Stimulated activated CD8-positive, alpha-beta memory T cell treated with anti-CD3 and anti-CD28 coated beads, Interleukin-12 subunit alpha, Interleukin-12 subunit beta, amount 100 ng/mL, for 24 hours (primary cell): ENCODE data around the gene KLC4.
"Not testable (repeated sequence)": the region's sequence is repeated elsewhere in the genome, so short reads cannot be mapped to it uniquely, and the experiment has no call there.

Experiments used
- DNase-seq: peaks from one replicate; pipeline ENCODE4 v3.0.0-alpha.2; 2020; ENCODE audit errors: extremely low read depth

KLC4 gene

DNA sequence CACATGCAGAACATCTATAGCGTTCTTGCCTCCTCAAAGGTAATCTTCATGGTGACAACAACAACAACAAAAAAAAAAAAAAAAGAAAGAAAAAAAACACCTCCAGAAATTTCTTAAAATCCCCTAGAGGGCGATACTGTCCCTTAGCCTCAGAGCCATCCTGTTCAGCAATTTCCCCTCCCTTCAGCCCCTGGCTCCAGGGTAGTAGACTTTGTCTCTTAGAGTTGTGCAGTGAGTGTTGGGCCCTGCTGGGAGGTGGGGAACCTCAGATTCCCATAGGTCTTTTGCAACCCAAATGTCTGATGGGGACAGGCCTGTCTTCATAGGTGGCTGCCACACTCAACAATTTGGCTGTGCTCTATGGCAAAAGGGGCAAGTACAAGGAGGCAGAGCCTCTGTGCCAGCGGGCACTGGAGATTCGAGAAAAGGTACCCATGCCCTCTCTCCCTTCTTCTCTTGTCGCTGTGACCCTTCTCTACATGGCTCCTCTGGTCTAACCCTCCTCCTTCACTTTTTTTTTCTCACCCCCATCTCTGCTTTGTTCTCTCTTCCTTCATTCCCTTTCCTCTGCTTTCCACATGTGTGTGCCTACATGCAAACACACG is 10.7 kb downstream of the KLC4 start:
- no peak for DNase-seq

DNA sequence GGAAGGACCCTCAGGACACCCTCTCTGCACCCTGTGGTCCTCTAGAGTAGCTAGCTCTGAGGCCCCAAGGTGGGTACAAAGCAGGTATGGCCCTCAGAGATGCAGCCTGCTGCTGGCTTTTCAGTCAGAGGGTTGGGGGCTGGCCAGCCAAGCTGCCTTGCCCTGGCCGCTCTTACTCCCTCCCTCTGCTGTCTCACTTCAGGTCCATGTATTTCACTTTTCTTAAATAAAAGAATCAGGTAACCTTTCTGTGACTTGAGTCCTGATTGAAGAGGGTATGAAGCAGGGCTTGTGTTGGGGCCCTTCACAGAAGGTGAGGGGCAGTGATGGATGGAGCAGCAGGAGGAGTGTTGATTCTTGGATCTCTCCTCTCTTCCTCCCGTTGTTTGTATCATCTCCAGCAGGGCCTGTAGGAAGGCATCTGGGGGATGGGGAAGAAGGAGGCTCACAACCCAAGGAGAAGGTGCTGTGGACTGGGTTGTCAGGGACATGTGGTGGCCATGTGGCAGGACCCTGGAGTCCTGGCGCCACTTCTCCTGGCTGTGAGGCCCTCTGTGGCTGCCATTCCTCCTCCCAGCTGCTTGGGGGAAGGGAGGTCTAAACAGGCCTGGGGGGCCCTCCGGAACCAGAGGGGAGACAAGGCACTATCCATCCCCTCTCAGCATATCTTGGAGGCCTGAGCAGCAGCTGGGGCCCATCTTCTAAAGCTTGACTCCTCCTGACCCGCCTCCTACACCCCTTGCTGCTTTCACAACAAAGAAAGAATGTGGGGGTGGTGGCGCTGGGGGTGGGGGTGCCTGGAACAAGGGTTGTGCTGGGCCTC is 15.6 kb downstream of the KLC4 start:
- DNase-seq = no peak

DNA sequence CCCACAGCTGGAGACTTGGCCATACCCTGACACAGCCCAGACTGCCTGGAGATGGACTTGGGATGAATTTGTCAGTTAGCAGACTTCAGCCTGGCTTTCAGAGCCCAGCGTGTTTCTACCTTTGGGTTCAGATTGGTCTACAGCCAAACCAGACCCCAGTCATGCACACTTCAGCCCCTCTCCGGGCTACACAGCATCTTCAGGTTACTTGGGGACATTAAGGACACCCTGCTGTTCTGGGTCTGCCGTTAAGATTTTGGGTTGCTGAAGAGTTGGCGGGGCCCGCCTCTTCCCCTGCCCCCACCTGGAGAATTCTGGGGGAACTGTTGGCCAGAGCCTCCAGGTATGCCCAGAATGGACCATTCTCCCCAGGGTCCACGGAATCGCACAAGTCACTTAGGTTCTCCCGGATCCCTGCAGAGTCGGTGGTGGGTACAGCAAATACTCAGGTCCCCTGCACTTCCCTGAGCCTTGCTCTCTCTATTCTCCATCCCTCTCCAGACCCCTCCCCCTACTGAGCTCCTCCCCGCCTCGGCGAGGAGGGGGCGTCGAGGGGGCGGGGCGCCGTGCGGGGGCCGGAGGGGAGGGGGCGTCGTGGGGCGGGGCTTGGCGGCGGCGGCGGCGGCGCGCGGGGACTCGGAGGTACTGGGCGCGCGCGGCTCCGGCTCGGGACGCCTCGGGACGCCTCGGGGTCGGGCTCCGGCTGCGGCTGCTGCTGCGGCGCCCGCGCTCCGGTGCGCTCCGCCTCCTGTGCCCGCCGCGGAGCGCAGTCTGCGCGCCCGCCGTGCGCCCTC is 16.4 kb downstream of the KLC4 start, which contains the start of gene PTK7:
Gene PTK7 (plus strand): TSS at position 645 of the 794 bp plus-strand sequence. CDS start 175 bp downstream, outside the sequence.
- DNase-seq = no peak

DNA sequence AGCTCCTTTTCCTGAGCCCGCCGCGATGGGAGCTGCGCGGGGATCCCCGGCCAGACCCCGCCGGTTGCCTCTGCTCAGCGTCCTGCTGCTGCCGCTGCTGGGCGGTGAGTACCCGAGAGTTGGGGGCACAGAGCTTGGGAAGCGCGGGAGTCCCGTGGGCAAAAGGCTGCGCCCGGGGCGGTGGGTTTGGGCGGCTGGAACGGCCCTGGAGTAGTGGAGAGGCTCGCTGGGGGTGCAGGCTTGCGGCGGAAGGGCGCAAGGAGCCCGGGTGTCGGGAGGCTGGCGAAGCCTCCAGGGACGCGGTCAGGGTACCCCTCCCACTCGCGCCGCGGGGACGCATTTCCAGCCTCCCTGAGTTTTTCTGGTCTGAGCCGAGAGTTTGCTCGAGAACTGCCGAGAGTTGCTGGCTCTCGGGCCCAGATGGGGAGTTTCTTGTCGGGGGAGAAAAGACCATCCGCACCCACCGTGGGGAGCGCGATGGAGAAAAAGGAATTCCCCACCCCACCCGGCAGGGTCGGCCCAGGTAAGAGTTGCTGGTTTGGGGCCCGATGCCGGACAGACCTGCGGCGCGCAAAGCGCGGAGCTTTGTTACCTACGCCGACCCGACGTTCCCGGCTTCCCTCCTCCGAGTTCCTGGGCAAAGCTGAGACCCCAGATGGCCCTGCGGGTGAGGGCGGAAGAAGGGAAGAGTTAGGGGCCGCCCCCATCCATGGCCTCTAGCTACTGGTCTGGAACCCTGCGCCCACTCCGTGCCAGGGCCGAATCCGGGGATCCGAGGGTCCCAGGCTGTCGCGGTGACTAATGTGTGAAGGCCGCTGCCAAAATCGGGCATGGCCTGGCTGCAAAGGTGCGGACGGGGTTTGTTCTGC is 17.3 kb downstream of the KLC4 start:
- no peak for DNase-seq

DNA sequence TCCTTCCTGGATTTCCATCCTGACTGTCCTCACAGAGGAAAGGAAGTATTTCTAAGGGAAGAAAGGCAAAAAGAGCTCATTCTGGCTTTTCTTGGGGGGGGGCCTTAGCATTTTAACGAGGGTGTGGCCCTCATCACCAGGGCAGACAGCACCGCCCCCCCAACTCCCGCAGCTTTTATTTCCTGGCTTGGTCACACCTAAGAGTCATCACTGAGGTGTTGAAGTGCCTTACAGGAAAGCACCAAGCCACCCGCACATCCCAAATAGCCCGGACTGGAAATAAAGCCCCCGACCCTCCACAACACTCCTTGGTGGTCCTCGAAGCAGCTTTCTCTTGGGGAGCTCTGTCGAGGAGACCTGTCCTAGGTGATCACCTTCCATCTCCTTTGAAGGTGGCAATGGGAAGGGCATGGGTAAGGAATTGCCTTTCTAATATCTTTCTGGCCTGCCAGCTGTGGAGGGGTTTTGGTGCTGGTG is 17.9 kb downstream of the KLC4 start:
- DNase-seq = no peak

DNA sequence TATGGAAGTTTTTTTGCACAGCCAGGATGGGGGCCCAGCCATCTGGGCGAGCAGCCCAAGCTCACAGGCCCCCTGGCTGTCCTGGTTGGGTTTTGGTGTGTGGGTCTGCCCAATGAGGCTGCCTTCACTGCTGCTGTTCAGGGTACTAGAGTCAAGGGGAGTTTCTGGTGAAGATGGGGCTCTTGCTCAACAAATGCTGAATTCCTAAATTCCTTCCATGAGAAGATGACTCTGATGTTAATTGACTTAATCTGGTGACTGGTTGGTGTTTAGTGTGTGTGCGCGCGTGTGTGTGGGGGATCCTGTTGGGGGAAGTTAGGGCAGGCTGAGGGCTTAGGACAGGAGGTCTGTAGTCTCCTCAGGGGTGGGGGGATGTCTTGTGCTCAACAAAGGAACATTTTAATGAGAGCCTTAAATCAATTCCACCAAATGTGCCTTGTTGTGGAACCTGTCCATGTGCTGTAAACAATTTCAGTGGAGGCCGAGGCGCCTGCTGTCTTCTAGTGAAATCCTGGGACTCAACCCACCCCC is 18.6 kb downstream of the KLC4 start:
- no peak for DNase-seq

DNA sequence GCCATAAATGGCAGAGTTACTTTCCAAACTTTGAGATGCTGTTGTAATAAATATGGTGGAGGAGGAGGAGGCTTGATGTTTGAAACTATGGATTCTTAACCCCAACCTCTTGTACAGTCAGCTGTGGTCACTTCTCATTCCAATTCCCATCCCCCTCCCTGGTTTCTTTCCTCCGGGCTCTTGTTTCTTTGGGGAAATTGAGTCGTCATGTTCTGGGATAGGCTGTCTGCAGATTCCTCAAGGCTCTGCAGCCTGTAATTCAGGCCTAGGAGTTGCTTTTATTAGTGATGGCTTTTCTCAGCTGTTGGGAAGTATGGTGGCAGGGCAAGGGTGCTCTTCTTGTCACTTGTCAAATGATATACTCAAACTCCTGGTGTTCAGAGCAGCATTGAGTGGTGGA is 19.3 kb downstream of the KLC4 start:
- no peak for DNase-seq

DNA sequence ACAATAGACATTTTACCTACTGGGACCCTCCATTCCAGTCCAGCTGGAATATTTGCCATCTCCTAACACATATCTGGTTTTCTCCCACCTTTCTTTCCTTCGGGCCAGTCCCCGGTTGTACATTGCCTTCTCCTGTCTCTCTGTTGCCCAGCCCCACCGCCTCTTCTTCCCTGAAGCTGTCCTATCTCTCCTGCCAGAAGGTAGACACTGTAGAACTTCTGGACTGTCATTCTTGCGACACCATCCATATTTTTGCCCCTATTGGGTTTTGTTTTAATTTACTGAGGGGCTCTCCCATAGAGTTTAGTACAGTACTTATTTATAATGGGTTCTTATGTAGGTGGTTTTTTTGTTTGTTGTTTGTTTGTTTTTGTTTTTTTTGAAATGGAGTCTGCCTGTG is 21.6 kb downstream of the KLC4 start:
- DNase-seq = no peak

DNA sequence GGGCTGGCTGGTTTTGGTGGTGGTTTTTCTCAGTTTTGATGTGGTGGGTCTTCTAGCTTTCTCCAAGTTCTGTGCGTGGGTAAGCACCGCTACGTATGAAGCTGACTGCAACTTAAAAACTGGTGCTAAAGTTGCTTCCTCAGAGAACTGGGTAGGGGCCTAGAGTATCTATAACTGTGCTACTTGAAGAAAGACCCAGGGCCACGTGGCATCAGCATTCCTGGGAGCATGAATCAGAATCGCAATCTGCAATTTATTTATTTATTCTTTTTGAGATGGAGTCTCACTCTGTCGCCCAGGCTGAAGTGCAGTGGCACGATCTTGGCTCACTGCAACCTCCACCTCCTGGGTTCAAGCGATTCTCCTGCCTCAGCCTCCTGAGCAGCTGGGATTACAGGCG is 22.5 kb downstream of the KLC4 start:
- not testable (repeated sequence) for DNase-seq

DNA sequence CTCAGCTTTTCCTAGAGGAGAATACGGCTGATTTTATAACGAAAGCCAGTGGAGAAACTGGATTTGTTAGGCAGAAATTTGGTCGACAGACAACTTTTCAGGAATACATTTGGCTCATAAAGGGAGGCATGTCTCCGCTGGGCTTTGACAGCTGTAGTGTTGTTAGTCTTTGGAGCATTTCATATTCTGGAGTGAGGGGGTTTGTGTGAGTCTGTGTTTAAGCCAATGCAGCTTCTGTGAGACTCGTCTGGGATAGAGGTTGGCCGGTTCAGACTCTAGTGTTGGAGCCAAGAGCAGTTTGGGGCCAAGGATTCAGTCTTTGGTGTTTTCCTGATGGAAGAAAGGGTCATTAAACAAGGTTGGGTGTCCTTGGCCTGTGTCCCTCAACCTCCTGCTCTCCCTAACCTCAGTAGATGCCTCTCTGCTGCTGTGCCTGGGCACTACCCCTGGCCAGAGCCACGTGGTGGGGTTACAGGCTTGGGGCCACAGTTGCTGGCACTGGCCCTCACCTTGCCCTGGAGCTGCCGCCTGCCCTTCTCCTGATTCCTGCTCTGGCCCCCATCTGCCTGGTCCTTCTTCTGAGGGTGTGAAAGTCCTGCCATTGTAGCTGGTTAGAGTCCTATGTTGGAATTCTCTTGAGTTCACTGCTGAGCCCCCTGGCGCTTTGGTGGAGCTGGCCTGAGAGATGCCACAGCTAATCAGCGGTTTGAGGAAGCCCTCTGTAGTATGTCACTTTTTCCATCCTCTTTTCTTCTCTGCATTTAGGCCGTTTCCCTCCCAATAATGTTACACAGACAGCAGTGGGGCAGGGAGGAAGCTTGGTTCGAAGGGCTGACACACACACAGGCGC is 23.6 kb downstream of the KLC4 start:
- no peak for DNase-seq

DNA sequence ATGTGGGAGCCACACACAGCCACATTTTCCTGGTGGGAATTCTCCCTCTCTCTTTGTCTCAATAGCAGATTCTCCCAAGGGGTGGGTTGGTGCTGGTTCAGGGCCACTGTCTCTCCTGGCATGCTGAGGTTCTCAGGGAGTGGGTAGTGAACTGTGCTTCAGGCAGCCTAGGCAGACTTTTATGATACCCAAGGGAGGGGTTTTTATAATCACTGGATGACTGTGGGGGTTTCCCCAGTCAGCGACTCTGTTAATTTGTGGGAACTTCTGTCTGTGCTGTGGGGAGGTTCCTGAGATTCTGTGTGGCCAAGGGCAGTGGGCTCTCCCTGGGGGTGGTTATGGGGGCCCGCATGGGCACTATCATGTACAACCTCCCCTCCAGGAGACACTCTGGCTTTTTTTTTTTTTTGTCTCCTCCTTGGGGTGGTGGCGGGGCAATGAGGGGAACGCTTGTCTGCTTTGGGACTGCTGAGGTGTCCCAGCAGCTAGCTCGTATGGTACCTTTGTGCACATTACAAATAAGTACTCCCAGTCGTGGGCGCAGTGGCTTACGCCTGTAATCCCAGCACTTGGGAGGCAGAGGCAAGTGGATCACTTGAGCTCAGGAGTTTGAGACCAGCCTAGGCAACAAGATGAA is 26.7 kb downstream of the KLC4 start:
- no peak for DNase-seq

DNA sequence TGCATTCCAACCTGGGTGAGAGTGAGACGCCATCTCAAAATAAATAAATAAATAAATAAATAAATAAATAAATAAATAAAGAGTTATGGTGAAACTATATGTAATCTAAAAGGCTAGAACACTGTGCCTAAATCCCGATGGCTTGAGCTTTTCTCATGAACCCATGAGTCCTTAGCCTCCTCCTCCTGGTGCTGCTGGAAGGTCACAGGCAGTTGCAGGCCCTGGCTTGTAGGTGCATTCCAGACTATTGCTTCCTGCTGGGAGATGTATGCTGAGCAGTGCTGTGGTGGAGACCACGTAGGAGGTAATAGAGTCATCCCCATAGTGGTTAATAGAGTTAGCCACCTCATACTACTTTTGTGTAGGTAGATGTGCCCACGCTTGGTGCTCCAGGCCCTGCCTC is 29.2 kb downstream of the KLC4 start:
- DNase-seq = no peak

DNA sequence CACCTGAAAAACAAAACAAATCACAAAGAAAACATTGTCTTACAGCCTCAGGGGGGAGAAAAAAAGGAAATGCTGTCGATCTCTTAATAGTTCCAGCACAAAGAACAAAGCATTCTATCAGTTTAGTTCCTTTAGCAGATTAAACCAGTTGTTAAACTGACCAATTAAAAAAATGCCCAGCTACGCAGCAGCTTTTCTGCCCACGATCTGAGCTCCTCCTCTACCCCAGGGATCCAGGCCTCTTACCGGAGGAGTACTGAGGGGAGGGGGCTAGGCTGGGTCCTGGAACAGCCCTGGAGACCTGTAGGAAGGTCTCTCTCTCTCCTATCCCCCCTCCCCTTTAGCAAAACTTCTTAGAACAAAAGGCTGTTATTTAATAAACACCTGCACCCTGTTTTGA is 30.0 kb downstream of the KLC4 start:
- no peak for DNase-seq

DNA sequence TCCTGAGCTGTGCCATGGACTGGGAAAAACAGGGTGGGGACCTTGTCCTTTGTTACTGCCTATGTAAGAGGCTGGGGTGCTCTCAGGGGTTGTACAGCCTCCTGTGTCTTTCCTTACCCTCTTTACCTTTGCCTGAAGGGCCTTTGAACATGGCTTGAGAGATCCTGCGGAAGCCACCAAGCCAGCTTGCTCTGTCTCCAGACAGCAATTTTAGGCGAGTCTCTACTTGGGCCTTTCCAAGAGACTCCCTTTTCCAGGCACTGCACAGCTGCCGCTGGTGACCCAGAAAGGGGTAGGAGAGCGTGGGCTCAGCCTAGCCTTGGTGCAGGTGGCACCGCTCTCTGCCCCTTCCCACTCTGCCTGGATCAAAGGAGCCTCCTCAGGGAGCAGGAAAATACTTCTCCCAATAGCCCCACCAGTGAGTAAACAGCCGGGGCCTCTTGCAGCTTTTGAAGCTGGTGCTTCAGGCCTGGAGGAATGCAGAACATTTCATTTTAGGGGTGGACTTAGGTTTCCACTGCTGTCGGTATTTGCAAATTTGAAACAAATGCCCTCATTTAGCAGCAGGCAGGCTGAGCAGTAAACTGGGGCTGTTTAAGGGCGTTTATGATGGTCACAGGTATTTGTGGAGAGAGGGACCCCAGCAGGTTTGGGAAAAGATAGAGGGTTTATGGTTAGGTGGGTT is 30.6 kb downstream of the KLC4 start:
- DNase-seq = no peak

DNA sequence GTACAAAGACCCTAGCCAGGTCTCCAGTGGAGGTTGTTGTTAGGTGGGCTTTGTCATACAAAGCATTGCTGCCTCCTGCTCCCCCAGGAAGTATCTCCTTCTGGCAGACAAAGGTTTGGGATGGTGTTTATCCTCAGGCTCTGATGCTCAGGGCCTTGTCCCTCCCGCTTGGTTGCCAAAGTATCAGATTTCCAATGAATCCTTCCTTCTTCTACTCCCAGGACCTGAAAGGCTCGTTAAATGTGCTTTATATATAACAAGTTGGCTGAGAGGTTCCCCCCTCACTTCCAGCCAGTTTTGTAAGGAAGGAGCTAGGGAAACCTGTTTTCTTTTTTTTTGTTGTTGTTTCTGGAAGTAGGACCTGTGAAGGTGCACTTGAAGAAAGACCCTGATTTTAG is 31.1 kb downstream of the KLC4 start:
- DNase-seq = no peak

DNA sequence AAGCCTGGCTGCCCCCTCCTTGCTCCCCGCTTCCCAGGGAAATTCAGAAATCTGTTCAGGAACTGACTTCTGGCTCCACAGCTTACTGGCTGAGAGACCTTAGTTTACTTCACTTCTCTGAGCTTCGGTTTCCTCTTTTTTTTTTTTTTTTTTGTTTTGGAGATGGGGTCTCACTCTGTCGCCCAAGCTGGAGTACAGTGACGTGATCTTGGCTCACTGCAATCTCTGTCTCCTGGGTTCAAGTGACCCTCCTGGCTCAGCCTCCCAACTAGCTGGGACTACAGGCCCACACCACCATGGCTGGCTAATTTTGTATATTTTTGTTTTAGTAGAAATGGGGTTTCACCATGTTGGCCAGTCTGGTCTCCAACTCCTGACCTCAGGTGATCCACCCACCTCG is 31.6 kb downstream of the KLC4 start:
- no peak for DNase-seq

DNA sequence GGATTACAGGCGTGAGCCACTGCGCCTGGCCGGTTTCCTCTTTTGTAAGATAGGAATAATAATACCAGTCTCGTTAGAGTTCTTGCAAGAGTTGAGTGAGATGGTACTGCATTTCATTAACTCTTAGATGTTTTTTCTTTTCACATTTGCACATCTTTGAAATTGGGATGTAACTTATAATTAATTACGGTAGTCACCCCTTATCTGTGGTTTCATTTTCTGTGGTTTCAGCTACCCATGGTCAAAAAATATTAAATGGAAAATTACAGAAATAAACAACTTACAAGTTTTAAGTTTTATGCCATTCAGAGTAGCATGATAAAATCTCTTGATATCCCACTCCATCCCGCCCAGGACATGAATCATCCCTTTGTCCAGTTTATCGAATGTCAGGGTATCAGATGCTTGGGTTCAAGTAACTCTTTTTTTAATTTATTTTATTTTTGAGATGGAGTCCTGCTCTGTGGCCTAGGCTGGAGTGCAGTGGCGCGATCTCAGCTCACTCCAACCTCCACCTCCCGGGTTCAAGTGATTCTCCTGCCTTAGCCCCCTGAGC is 32.1 kb downstream of the KLC4 start:
- DNase-seq = no peak

DNA sequence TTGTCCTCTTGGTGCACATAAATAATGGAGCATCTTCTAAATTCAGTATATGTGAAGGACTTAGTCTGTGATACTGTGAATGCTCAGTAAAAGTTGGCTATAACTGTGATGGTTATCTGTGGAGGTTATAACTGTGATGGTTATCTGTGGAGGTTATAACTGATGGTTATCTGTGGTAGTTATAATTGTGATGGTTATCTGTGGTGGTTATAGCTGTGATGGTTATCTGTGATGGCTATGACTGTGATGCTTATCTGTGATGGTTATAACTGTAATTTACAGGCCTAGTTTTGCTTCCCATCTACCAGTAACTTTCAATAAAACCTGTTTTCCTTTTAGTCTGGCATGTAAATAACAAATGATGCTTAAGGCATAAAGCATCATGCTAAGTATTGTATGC is 33.2 kb downstream of the KLC4 start:
- DNase-seq = no peak
